ENCODE measurements around the gene LY6G6C.

The LY6G6C gene

DNA sequence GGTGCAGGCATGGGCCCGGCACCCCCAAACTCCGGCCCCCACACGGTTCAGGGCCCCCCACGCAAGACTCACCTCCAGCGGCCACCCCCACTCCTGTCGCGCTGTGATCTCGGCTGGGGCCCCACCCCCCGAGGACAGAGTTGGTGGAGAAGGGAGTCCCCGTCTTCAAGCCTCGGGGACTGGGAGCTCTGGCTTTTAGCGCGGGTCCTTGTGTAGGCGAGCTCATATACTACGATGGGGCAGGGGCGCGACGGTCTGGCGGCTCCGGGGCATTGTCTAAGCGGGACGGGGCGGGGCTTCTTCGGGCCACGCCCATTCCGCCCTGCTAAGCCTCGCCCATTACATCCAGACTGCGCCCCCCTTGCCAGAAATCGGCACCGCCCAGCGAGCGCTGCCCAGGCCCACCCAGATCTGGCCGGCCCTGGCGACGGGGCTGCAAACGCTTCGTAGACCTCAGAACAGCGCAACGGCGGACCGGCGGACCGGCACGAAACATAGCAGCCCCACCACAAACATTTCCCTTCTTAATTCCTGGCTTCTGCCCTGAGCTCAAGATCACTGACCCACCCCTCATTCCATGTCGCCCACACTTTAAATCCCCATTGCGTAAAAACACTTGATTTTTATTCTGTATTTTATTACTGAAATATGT, 8.6 kb upstream of the LY6G6C start:
- in situ Hi-C loops (cut with HindIII; ENCODE audit: low pct_ligation_motif_present, low pct_unique_long_range_greater_than_20kb, low sequenced_read_pairs): no loop called here
- peak; percentile 79 for DNase-seq

GRCh38 chr6:31729515-31729978, 8.0 kb upstream of the LY6G6C start:
- DNase-seq: peak; percentile 85
- in situ Hi-C loops (cut with HindIII; ENCODE audit: low pct_ligation_motif_present, low pct_unique_long_range_greater_than_20kb, low sequenced_read_pairs): no loop called here

DNA sequence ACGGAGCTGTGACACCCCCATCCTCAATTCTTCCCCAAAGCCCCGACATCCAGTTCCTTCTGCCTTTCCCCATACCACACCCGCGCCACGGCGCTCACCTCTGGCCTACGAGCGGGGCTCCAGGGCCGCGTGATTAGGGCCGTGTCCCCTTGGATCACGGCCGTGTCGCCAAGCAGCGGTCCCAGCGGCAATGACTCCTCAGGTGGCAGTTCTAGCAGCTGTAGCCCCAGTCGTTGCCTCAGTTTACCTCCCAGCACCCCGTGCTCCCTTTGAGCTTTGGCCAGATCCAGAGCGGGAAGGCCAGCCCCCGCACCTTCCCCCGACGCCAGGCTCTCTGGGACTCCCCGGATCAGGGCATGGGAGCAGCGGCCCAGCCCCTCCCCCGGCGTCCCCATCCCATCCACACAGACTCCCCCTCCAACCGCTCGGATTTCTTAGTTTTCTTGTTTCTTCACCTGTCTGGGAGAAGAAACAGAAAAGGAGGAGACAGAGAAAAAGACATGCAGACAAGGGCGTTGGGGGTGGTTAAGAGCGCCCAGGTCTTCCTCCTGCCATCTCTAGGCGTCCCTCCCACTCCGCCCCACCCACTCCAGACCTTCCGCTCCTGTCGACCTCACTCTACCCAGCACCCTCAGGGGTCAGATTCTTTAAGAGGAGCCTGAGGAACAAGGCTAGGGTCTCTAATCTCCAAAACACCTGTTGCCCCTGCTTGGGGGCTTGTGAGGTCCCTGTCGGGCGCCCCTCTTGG, 7.4 kb upstream of the LY6G6C start, which contains the start of gene DDAH2:
DDAH2 (minus strand) TSS at position 533 of the 748 bp plus-strand sequence; CDS start at position 395, 138 bp downstream.
- no peak for DNase-seq
- in situ Hi-C loops (cut with HindIII; ENCODE audit: low pct_ligation_motif_present, low pct_unique_long_range_greater_than_20kb, low sequenced_read_pairs): no loop called here

DNA sequence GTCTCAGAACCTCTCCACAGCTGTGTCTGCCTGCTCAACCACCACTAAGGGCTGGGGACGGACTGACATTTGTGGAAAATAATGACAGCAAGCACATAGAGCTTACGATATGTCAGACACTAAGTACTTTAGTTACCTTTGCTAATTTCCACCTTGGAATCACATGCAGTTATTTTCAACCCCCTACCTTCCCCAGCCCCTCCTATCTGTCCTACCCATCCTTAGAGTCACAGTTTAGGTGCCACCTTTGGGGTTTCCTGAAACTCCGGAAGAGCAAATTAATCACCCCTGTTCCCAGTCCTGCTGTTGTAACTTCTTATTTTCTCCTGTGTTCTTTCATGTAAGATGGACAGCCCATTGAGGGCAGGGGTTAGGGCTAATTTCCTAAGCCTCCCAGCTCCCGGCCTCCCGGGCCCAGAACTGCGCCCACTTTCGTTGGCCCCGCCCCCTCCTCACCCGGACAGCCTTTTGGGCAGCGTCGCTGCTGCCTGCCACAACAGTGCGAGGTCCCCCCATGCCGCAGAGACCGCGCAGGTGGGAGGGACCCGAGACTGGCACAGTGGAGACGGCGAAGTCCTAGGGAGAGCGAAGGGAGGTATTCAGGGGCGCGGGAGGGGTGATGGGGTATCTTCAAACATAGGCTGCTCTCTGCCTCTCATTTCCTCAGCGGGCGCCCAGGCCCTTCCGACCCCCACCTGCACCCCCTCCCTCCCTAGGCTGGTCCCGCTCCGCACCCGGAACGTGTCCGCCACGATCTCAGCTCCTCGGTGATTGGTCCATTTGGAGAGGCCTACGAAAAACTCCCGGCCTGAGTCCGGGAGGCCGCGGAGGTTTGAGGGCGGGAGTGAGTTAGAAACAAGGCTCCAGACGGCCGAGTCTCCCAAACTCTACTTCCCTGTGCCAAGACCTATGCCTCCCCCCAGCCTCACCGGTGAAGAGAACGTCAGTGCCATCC, 6.4 kb upstream of the LY6G6C start:
- in situ Hi-C loops (cut with HindIII; ENCODE audit: low pct_ligation_motif_present, low pct_unique_long_range_greater_than_20kb, low sequenced_read_pairs): no loop called here
- no peak for DNase-seq

- in situ Hi-C loops (cut with HindIII; ENCODE audit: low pct_ligation_motif_present, low pct_unique_long_range_greater_than_20kb, low sequenced_read_pairs): no loop called here
- no peak for DNase-seq
Measured at GRCh38 chr6:31727034-31727716, 5.6 kb upstream of the LY6G6C start.

DNA sequence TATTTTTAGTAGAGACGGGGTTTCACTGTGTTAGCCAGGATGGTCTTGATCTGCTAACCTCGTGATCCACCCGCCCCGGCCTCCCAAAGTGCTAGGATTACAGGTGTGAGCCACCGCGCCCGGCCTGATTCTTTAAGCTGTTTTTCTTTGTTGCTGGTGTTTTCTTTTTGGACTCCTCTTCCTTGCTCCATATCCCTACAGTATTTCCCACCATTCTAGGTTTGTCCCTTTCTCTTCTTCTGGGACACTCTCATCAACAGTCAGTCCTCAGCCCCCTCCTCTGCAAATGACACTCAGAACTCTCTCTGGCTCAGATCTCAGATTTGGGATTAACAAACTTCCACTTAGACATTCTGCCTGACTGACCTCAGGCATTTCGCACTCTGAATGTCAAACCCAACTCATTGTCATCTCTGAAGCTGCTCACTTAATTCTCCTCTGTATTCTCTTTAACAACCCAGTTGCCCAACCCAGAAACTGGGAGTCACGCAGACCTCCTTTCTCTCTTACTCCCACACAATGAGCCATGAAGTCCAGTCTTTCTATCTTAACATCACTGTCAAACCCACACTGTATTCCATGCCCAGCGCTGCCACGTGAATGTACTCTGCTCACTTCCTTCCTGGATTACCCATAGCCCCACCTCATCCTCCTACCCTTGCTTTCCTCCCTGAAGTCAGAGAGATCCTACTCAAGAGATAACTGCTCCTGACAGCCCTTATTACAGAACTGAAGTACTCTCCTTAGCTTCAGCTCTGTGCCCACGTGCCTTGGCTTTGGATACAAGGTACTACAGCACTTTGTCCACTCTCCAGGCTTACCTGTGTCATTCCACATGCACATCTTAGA, 4.2 kb upstream of the LY6G6C start:
- DNase-seq: no peak
- in situ Hi-C loops (cut with HindIII; ENCODE audit: low pct_ligation_motif_present, low pct_unique_long_range_greater_than_20kb, low sequenced_read_pairs): no loop called here

GRCh38 chr6:31723980-31724691, 2.6 kb upstream of the LY6G6C start:
- in situ Hi-C loops (cut with HindIII; ENCODE audit: low pct_ligation_motif_present, low pct_unique_long_range_greater_than_20kb, low sequenced_read_pairs): no loop called here

GRCh38 chr6:31723245-31723979, 1.9 kb upstream of the LY6G6C start, which contains the start of gene MPIG6B:
MPIG6B (plus strand) TSS chr6:31723373; CDS start chr6:31723384, 11 bp downstream.
- in situ Hi-C loops (cut with HindIII; ENCODE audit: low pct_ligation_motif_present, low pct_unique_long_range_greater_than_20kb, low sequenced_read_pairs): no loop called here
- no peak for DNase-seq

More at GRCh38 chr6:31723980-31724691, 2.6 kb upstream of the LY6G6C start:
- DNase-seq: no peak

DNA sequence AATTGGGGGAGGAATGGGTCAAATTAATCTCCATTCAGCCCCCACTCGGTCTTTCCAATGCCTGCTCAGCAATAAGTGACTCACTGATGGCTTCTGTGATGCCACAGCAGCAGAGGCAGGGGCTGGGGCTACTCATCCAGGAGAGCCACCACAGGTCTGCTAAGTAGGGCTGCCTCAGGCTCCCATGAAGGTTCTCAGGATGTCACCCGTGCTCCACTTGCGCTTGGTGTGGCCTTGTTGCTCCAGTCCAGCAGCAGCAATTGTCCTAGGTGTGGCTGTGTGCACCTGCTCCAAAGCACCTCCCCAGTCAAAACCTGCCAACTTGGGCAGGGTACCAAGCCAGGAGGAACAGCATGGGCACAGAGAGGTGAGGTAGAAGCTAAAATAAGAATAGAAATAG, 627 bp upstream of the LY6G6C start:
- DNase-seq: no peak
- in situ Hi-C loops (cut with HindIII; ENCODE audit: low pct_ligation_motif_present, low pct_unique_long_range_greater_than_20kb, low sequenced_read_pairs): no loop called here

GRCh38 chr6:31720196-31720770, 1.3 kb downstream of the LY6G6C start:
- in situ Hi-C loops (cut with HindIII; ENCODE audit: low pct_ligation_motif_present, low pct_unique_long_range_greater_than_20kb, low sequenced_read_pairs): no loop called here
- no peak for DNase-seq

GRCh38 chr6:31719001-31719400, 2.5 kb downstream of the LY6G6C start:
- in situ Hi-C loops (cut with HindIII; ENCODE audit: low pct_ligation_motif_present, low pct_unique_long_range_greater_than_20kb, low sequenced_read_pairs): no loop called here
- no peak for DNase-seq

DNA sequence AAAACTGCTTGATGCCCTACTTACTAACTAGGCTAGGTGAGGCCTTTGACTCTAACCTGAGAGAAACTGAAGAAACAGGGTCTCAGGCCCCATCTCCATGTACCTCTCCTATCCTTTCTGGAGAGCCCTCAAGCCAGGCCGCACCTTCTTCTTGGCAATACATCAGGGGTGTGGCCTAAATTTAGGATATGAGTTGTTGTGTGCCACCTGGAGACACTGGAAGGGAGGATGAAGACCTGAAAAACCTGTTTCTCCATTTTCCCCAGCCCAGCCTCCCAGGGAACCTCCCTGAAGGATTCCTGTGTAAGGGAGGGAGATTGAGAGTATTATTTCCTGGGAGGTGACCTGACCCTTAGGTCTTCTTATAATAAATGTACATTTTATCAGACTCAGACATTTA, 3.3 kb downstream of the LY6G6C start:
- no peak for DNase-seq
- in situ Hi-C loops (cut with HindIII; ENCODE audit: low pct_ligation_motif_present, low pct_unique_long_range_greater_than_20kb, low sequenced_read_pairs): no loop called here

DNA sequence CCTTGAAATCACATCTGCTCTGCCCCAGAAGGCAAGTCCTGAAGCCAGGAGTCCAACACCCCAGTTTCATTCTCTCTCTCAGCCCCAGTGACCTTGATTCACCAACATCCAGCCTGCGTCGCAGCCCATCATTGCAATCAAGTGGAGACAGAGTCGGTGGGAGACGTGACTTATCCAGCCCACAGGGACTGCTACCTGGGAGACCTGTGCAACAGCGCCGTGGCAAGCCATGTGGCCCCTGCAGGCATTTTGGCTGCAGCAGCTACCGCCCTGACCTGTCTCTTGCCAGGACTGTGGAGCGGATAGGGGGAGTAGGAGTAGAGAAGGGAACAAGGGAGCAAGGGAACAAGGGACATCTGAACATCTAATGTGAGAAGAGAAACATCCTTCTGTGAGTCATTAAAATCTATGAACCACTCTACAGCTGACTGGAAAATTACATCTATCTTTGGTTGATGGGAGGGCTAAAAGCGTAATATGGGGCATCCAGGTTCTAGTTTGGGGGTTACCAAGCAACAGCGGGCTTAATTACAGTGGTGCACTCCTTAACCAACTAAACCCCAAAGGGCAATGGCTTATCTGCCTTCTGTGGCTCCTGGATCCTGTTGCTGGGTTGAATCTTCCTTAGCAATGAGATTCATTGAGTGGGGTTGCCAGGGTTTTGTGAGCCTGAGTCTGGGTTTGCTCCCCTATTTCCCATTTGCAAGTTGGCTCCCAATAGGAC, 3.9 kb downstream of the LY6G6C start:
- in situ Hi-C loops (cut with HindIII; ENCODE audit: low pct_ligation_motif_present, low pct_unique_long_range_greater_than_20kb, low sequenced_read_pairs): no loop called here
- no peak for DNase-seq

DNA sequence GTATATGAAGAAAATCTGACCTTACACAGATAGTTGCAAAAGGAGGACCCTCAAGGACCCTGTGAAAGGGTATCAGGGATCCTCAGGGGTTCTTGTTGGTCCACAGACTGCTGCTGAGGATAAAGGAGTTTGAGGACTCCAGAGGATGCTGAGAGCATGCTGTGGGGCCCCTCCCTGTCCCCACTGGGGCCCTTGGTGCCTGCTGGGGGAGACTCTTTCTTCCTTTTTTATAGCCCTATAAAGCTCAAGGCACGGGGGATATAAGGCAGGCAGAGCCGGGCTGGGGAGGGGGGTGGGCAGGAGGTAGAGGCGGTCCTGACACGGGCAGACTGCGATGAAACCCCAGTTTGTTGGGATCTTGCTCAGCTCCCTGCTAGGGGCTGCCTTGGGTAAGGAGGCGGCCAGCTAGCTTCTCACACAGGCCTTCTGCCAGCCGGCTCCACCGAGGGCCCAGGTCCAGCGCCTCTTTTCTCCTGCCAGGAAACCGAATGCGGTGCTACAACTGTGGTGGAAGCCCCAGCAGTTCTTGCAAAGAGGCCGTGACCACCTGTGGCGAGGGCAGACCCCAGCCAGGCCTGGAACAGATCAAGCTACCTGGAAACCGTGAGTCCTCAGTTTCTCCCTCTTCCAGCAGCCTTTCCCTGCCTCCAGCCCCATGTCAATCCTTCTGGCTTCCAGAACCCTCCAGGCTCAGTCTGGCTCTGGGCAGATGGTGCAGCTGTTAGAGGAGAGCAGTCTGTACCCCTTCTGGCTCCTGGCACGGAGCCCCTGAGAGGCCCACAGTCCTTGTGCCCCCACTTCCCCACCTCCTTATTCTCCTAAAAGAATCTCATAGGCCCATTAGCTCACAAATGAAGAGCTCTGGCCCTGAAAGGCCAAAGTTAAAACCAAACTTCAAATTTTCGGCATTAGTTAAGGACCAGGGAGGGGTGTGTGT, 6.3 kb downstream of the LY6G6C start, which contains the start of gene LY6G6D:
LY6G6D (plus strand) TSS at position 327 of the 937 bp plus-strand sequence; CDS start at position 335, 8 bp downstream.
- in situ Hi-C loops (cut with HindIII; ENCODE audit: low pct_ligation_motif_present, low pct_unique_long_range_greater_than_20kb, low sequenced_read_pairs): no loop called here
- no peak for DNase-seq
